Activated naive CD4-positive, alpha-beta T cell treated with anti-CD3 and anti-CD28 coated beads, Interleukin-2, amount 50 U/mL, for 24 hours (primary cell): ENCODE results near the gene NRCAM.
"Not testable (repeated sequence)": the region's sequence is repeated elsewhere in the genome, so short reads cannot be mapped to it uniquely, and the experiment has no call there.

ENCODE experiments used
- H3K27ac Mint-ChIP-seq: one replicate; pipeline ENCODE4 v1.8.0; 2021; ENCODE audit warnings: mild to moderate bottlenecking, mixed read lengths
- H3K27me3 Mint-ChIP-seq: one replicate; pipeline ENCODE4 v1.8.0; 2021; ENCODE audit warnings: mixed read lengths
- H3K36me3 Mint-ChIP-seq: one replicate; pipeline ENCODE4 v1.8.0; 2021; ENCODE audit warnings: mixed read lengths
- H3K4me1 Mint-ChIP-seq: one replicate; pipeline ENCODE4 v1.8.0; 2021; ENCODE audit warnings: mixed read lengths
- H3K4me3 Mint-ChIP-seq: one replicate; pipeline ENCODE4 v1.8.0; 2021; ENCODE audit warnings: mild to moderate bottlenecking, mixed read lengths
- H3K9me3 Mint-ChIP-seq: one replicate; pipeline ENCODE4 v1.8.0; 2021; ENCODE audit warnings: mixed read lengths

NRCAM gene

GRCh38 chr7:108285003-108285368 lies 171.2 kb downstream of the NRCAM start:
- peaks cover 7% of the 10 kb centered on the region for H3K9me3 Mint-ChIP-seq
- H3K27me3 Mint-ChIP-seq, result peaks cover 12% of the 10 kb centered on the region
- no peak overlapping the region for H3K4me3 Mint-ChIP-seq
- no peak overlapping the region for H3K27ac Mint-ChIP-seq
- H3K36me3 Mint-ChIP-seq, result peaks cover 2% of the 10 kb centered on the region
- H3K4me1 Mint-ChIP-seq, result peaks cover 4% of the 10 kb centered on the region

DNA sequence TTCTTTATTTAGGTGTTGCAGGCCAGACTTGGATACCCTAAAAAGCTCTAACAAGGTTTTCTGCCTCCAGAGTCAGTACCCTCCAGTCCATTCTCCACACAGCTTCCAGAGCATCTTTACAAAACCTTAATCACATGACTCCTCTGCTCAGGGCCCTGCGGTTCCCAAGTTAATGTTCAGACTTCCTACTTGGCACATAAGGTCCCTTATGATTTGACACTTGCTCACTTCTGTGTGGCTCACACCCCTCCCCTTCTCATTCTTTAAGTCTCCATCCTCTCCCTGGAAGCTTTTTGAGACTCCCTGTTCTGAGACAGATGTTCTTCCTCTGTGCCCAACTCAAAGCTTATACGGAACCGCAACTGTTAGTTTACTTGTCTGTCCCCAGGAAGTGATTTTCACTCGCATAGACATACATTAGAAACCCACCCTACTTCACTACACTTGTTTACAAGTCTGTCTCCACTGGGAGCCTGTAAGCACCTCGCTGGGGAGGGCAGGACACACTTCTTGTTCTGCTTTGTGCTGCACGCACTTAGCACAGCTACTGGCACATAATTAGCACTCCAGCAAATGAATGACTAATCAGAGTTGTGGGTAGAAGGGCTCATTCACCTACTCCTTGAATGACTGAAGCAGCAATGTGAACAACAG lies 171.8 kb downstream of the NRCAM start:
- Mint-ChIP-seq H3K4me1 (peaks cover 4% of the 10 kb centered on the region), H3K4me3 (no peak overlapping the region), H3K36me3 (peaks cover 2% of the 10 kb centered on the region), H3K27ac (no peak overlapping the region), H3K27me3 (peaks cover 12% of the 10 kb centered on the region), H3K9me3 (peaks cover 7% of the 10 kb centered on the region)

DNA sequence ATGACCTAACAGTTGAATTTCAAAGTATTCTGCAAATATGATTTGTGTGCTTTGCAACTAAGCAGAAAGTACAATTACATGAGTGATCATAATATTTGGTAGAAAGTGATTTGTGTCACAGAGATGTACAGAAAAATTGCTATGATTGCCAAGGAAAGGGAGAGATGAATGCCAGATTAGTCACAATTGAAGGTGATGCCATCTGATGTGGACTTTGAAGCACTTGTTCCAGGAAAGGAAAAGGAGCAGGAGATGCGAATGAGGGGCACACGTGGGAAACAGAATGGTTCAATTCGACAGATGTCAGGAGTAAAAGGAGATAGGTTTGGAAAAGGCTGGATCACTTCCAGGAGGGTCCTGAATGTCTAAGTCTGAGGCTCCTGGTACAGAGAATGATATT lies 173.0 kb downstream of the NRCAM start:
- Mint-ChIP-seq H3K4me1 (peaks cover 4% of the 10 kb centered on the region), H3K9me3 (peaks cover 7% of the 10 kb centered on the region), H3K27me3 (peaks cover 12% of the 10 kb centered on the region), H3K36me3 (peaks cover 2% of the 10 kb centered on the region), H3K27ac (no peak overlapping the region), H3K4me3 (no peak overlapping the region)

- peaks cover 7% of the 10 kb centered on the region for H3K9me3 Mint-ChIP-seq
- peaks cover 4% of the 10 kb centered on the region for H3K4me1 Mint-ChIP-seq
- no peak overlapping the region for H3K27ac Mint-ChIP-seq
- H3K36me3 Mint-ChIP-seq, result peaks cover 2% of the 10 kb centered on the region
- no peak overlapping the region for H3K4me3 Mint-ChIP-seq
- peaks cover 11% of the 10 kb centered on the region for H3K27me3 Mint-ChIP-seq
Measured at GRCh38 chr7:108282427-108282996, 173.7 kb downstream of the NRCAM start.

DNA sequence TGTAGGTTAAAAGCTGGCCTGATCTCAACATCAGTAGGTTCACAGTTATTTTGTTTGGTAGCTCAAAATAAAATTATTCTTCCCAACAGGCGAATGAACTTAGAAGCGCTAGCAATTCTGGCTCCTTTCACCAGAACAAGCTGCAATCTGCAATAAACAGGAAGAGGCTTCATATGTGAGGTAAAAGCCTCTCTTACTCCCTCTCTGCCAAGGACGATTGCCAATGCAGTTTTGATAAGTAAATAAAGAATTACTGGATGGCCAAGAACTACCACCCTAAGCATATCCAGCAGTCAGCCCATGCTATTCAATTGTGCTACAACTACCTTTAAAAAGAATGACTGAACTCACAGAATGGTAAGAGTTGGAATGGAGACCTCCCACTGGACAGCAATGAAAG lies 176.1 kb downstream of the NRCAM start:
- peaks cover 5% of the 10 kb centered on the region for H3K9me3 Mint-ChIP-seq
- H3K27ac Mint-ChIP-seq, result no peak overlapping the region
- H3K36me3 Mint-ChIP-seq, result no peaks in the 10 kb centered on the region
- no peak overlapping the region for H3K4me3 Mint-ChIP-seq
- peaks cover 4% of the 10 kb centered on the region for H3K4me1 Mint-ChIP-seq
- H3K27me3 Mint-ChIP-seq, result peaks cover 6% of the 10 kb centered on the region

DNA sequence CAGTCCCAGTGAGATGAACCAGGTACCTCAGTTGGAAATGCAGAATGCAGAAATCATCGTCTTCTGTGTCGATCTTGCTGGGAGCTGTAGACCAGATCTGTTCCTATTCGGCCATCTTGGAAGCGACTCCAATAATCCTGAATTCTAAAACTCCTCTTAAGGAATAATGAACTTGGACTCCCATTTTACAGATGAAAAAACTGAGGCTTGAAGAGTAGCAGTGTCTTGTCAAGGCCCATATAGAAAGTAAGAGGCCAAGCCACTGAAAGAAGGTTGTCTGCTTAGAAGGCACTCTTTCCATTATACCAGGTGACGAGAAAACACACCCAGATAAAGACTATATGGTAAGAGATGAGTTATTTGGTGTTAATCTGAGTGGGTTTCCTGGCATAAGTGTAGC lies 177.5 kb downstream of the NRCAM start:
- Mint-ChIP-seq H3K27me3 (no peaks in the 10 kb centered on the region), H3K9me3 (peaks cover 5% of the 10 kb centered on the region), H3K4me1 (no peaks in the 10 kb centered on the region), H3K36me3 (no peaks in the 10 kb centered on the region), H3K27ac (no peak overlapping the region), H3K4me3 (no peak overlapping the region)

- H3K4me3 Mint-ChIP-seq, result no peak overlapping the region
- no peaks in the 10 kb centered on the region for H3K36me3 Mint-ChIP-seq
- peaks cover 5% of the 10 kb centered on the region for H3K9me3 Mint-ChIP-seq
- H3K4me1 Mint-ChIP-seq, result no peaks in the 10 kb centered on the region
- H3K27me3 Mint-ChIP-seq, result no peaks in the 10 kb centered on the region
- H3K27ac Mint-ChIP-seq, result no peak overlapping the region
Measured at GRCh38 chr7:108278281-108278680, 178.0 kb downstream of the NRCAM start.

DNA sequence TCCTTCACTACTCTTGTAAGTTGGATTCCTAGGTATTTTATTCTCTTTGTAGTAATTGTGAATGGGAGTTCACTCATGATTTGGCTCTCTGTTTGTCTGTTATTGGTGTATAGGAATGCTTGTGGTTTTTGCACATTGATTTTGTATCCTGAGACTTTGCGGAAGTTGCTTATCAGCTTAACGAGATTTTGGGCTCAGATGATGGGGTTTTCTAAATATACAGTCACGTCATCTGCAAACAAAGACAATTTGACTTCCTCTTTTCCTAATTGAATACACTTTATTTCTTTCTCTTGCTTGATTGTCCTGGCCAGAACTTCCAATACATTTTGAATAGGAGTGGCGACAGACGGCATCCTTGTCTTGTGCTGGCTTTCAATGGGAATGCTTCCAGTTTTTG lies 181.8 kb downstream of the NRCAM start:
- not testable (repeated sequence) for H3K27ac Mint-ChIP-seq, H3K4me1 Mint-ChIP-seq, H3K27me3 Mint-ChIP-seq, H3K36me3 Mint-ChIP-seq, H3K9me3 Mint-ChIP-seq, H3K4me3 Mint-ChIP-seq

GRCh38 chr7:108272891-108273290 lies 183.3 kb downstream of the NRCAM start:
- H3K9me3 Mint-ChIP-seq, H3K27ac Mint-ChIP-seq: not testable (repeated sequence)

DNA sequence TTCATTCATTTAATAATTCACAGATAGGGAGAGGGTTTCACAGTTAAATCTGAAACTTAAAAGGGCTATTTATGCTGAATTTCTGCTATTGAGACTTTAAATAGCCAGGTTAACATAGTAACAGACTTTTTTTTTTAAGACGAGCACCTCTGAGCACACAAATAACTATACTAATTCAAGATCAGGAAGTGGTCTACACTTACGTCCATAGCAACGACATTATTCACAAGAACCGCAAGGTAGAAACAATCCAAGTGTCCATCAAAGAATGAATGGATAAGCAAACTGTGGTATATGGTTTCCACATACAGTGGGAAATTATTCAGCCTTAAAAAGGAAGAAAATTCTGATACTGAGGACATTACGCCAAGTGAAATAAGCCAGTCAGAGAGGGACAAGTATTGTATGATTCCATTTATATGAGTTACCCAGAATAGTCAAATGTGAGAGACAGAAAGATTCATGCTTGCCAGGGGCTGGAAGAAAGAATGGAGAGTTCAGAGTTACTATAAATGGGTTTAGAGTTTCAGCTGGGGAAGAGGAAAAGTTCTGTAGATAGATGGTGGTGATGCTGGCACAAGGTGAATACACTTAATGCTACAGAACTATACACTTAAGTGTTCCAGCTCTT lies 185.7 kb downstream of the NRCAM start:
- H3K4me3 Mint-ChIP-seq, result no peak overlapping the region
- H3K4me1 Mint-ChIP-seq, result no peaks in the 10 kb centered on the region
- H3K27me3 Mint-ChIP-seq, result no peaks in the 10 kb centered on the region
- no peaks in the 10 kb centered on the region for H3K36me3 Mint-ChIP-seq
- H3K9me3 Mint-ChIP-seq, result peaks cover under 1% of the 10 kb centered on the region
- H3K27ac Mint-ChIP-seq, result no peak overlapping the region

More at GRCh38 chr7:108272891-108273290, 183.3 kb downstream of the NRCAM start:
- not testable (repeated sequence) for H3K4me3 Mint-ChIP-seq, H3K27me3 Mint-ChIP-seq, H3K4me1 Mint-ChIP-seq, H3K36me3 Mint-ChIP-seq

DNA sequence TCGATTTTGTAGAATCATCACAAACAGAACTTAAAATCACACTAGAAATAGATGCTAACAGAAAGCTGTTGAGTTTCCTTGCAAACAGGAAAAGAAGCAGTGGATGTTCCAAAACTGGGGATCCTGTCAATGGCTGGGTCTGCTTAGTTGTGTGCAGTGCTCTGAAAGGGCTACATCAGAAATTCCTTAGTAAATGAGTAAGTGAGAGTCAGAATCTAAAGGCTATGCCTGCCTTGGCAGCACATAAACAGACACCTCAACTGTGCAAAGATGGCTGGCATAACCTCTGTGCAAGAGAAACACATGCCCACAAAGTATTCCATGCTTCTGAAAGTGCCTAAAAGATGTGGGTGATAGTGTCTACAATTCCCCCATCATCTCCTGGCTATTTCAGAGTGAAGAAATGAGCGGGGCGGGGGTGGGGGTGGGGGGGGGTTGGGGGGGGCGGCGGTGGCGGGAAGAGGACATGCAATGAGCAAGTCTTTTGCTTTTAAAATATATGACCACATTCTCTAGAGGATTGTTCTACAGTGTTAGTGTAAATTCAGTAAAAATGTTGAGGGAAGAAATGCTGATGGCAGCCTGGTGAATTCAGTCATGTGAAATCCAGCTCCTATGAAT lies 187.9 kb downstream of the NRCAM start:
- no peak overlapping the region for H3K27ac Mint-ChIP-seq
- no peaks in the 10 kb centered on the region for H3K36me3 Mint-ChIP-seq
- no peaks in the 10 kb centered on the region for H3K4me1 Mint-ChIP-seq
- no peak overlapping the region for H3K4me3 Mint-ChIP-seq
- H3K27me3 Mint-ChIP-seq, result no peaks in the 10 kb centered on the region
- no peaks in the 10 kb centered on the region for H3K9me3 Mint-ChIP-seq

GRCh38 chr7:108267615-108268014 lies 188.6 kb downstream of the NRCAM start:
- H3K27me3 Mint-ChIP-seq, result no peaks in the 10 kb centered on the region
- H3K9me3 Mint-ChIP-seq, result no peaks in the 10 kb centered on the region
- no peaks in the 10 kb centered on the region for H3K36me3 Mint-ChIP-seq
- no peaks in the 10 kb centered on the region for H3K4me1 Mint-ChIP-seq
- H3K27ac Mint-ChIP-seq, result no peak overlapping the region
- no peak overlapping the region for H3K4me3 Mint-ChIP-seq

- Mint-ChIP-seq H3K27me3 (no peaks in the 10 kb centered on the region), H3K9me3 (no peaks in the 10 kb centered on the region), H3K4me3 (no peak overlapping the region), H3K36me3 (no peaks in the 10 kb centered on the region), H3K27ac (no peak overlapping the region), H3K4me1 (no peaks in the 10 kb centered on the region)
Measured at GRCh38 chr7:108266491-108266890, 189.7 kb downstream of the NRCAM start.

DNA sequence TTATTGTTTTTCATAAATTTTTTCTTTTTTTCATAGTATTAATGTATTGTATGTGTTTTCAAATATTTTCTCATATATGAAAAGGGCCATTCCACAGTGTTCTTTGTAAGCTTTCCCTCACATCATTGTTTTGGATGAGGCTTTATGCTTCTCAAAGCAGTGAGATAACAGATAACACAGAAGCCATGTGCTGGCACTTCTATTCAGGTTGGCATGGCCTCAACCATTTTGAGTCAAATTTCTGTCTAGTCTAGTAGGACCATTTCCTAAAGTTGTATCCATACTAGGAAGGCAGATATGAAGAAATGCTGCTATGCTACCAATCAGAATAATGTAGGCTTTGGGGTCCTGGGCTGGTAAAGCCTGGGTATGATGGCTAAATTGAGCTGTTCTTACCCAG lies 190.2 kb downstream of the NRCAM start:
- Mint-ChIP-seq H3K4me3 (no peak overlapping the region), H3K27me3 (no peaks in the 10 kb centered on the region), H3K27ac (no peak overlapping the region), H3K9me3 (no peaks in the 10 kb centered on the region), H3K4me1 (no peaks in the 10 kb centered on the region), H3K36me3 (no peaks in the 10 kb centered on the region)

- H3K9me3 Mint-ChIP-seq, result no peaks in the 10 kb centered on the region
- H3K4me1 Mint-ChIP-seq, result no peaks in the 10 kb centered on the region
- H3K4me3 Mint-ChIP-seq, result no peak overlapping the region
- no peaks in the 10 kb centered on the region for H3K27me3 Mint-ChIP-seq
- H3K27ac Mint-ChIP-seq, result no peak overlapping the region
- H3K36me3 Mint-ChIP-seq, result no peaks in the 10 kb centered on the region
Measured at GRCh38 chr7:108265007-108265406, 191.2 kb downstream of the NRCAM start.

- Mint-ChIP-seq H3K36me3 (no peaks in the 10 kb centered on the region), H3K27me3 (no peaks in the 10 kb centered on the region), H3K27ac (no peak overlapping the region), H3K4me1 (no peaks in the 10 kb centered on the region), H3K9me3 (peaks cover 6% of the 10 kb centered on the region), H3K4me3 (no peak overlapping the region)
Measured at GRCh38 chr7:108263425-108263824, 192.8 kb downstream of the NRCAM start.
